Stomach (tissue), 4 donors: Measurements from ENCODE around the gene DHCR7.

ENCODE experiments used
- POLR2A ChIP-seq, 4 donors: fragments of 450-650 bp; IDR thresholded peaks; one replicate each; pipeline ENCODE4 v1.6.1; 2016; ENCODE audit warnings: antibody characterized with exemption in 4 of 4, control low read depth in 2 of 4, mild to moderate bottlenecking in 1 of 4, moderate library complexity in 1 of 4
- POLR2AphosphoS5 ChIP-seq, 3 donors: sonication (generic); formaldehyde crosslinking; IDR thresholded peaks; one replicate each; pipeline ENCODE4 v1.6.1; 2016; ENCODE audit warnings: antibody characterized with exemption in 3 of 3
- TF ChIP-seq, protein P1 (sequence below), 7 experiments: fragments of 450-650 bp in 4 of 7; fragments of 200-600 bp in 3 of 7; sonication (generic) in 3 of 7; IDR thresholded peaks; one replicate each; pipeline ENCODE4 v1.5.1; 2016 to 2019; ENCODE audit warnings: antibody characterized with exemption in 7 of 7, control low read depth in 2 of 7, mild to moderate bottlenecking in 1 of 7

GRCh38 chr11:71490044-71490730 is 42.0 kb upstream of the DHCR7 start:
- TF ChIP-seq, protein P1, sequence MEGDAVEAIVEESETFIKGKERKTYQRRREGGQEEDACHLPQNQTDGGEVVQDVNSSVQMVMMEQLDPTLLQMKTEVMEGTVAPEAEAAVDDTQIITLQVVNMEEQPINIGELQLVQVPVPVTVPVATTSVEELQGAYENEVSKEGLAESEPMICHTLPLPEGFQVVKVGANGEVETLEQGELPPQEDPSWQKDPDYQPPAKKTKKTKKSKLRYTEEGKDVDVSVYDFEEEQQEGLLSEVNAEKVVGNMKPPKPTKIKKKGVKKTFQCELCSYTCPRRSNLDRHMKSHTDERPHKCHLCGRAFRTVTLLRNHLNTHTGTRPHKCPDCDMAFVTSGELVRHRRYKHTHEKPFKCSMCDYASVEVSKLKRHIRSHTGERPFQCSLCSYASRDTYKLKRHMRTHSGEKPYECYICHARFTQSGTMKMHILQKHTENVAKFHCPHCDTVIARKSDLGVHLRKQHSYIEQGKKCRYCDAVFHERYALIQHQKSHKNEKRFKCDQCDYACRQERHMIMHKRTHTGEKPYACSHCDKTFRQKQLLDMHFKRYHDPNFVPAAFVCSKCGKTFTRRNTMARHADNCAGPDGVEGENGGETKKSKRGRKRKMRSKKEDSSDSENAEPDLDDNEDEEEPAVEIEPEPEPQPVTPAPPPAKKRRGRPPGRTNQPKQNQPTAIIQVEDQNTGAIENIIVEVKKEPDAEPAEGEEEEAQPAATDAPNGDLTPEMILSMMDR (IDR thresholded peaks at IDR 0.05): no peak
- TF ChIP-seq POLR2AphosphoS5 (IDR thresholded peaks at IDR 0.05): no peak
- no peak for TF ChIP-seq POLR2A (IDR thresholded peaks at IDR 0.05)
